ENCODE measurements around the gene HCRT.

HCRT gene

GRCh38 chr17:42182927-42183734 is 2.1 kb downstream of the HCRT start:
- Histone ChIP-seq H3K4me3 (ENCODE audit: low read length) (peak overlapping the region; percentile 92), H3K4me1 (ENCODE audit: control insufficient read depth, insufficient read depth, low read length) (peaks cover 9% of the 10 kb centered on the region), H3K36me3 (ENCODE audit: control insufficient read depth, insufficient read depth, low read length) (no peaks in the 10 kb centered on the region), H3K27ac (ENCODE audit: low read depth, low read length) (no peak overlapping the region), H3K27me3 (ENCODE audit: control insufficient read depth, insufficient read depth, low read length) (peaks cover 15% of the 10 kb centered on the region), H3K9ac (ENCODE audit: low read length) (no peak overlapping the region)

GRCh38 chr17:42181851-42182207 is 3.4 kb downstream of the HCRT start:
- Histone ChIP-seq H3K27me3 (ENCODE audit: control insufficient read depth, insufficient read depth, low read length) (peaks cover 15% of the 10 kb centered on the region), H3K4me1 (ENCODE audit: control insufficient read depth, insufficient read depth, low read length) (peaks cover 9% of the 10 kb centered on the region), H3K4me3 (ENCODE audit: low read length) (no peak overlapping the region)

GRCh38 chr17:42180922-42181850 is 4.1 kb downstream of the HCRT start, which contains the start of gene KCNH4:
Gene KCNH4, minus strand, starts transcription at chr17:42181142. Its CDS starts 197 bp downstream, at chr17:42180945.
- Histone ChIP-seq H3K27ac (ENCODE audit: low read depth, low read length) (no peak within 1 kb of the TSS), H3K9ac (ENCODE audit: low read length) (no peak within 1 kb of the TSS), H3K4me1 (ENCODE audit: control insufficient read depth, insufficient read depth, low read length) (peaks cover 9% of the 10 kb centered on the region), H3K36me3 (ENCODE audit: control insufficient read depth, insufficient read depth, low read length) (no peaks in the 10 kb centered on the region), H3K27me3 (ENCODE audit: control insufficient read depth, insufficient read depth, low read length) (peaks cover 15% of the 10 kb centered on the region), H3K4me3 (ENCODE audit: low read length) (peak within 1 kb of the TSS; percentile 17)

More at GRCh38 chr17:42181851-42182207, 3.4 kb downstream of the HCRT start:
- Histone ChIP-seq H3K9ac (ENCODE audit: low read length) (no peak overlapping the region), H3K27ac (ENCODE audit: low read depth, low read length) (no peak overlapping the region), H3K36me3 (ENCODE audit: control insufficient read depth, insufficient read depth, low read length) (no peaks in the 10 kb centered on the region)

DNA sequence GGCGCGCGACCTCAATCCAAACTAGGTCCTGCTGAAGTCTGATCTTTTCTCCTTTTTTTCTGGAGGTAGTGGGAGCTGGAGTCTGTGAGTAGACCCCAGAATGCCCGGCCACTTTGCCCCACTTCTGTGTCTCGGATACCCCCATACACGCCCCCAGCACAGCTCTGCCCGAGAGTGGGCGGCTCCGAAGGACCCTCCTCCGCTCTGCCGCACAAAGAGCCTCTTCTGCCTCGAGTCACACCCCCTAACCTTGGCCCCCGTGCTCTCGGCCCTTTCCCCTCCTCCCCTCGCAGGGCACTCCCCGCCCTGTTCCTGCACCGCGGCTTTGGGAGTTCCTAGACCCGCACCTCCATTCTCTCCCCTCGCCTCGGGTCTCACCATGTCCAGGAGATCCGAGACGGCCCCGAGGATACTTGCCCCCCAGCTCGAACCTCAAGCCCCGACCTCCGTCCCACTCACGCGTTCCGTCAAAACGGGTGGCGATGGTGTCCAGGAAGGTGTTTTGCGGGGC is 4.8 kb downstream of the HCRT start:
- H3K4me1 ChIP-seq (ENCODE audit: control insufficient read depth, insufficient read depth, low read length) = peaks cover 9% of the 10 kb centered on the region
- H3K27me3 ChIP-seq (ENCODE audit: control insufficient read depth, insufficient read depth, low read length) = peaks cover 15% of the 10 kb centered on the region
- no peaks in the 10 kb centered on the region for H3K36me3 ChIP-seq (ENCODE audit: control insufficient read depth, insufficient read depth, low read length)
- H3K4me3 ChIP-seq (ENCODE audit: low read length) = no peak overlapping the region
- no peak overlapping the region for H3K27ac ChIP-seq (ENCODE audit: low read depth, low read length)
- H3K9ac ChIP-seq (ENCODE audit: low read length) = no peak overlapping the region

- H3K36me3 ChIP-seq (ENCODE audit: control insufficient read depth, insufficient read depth, low read length) = no peaks in the 10 kb centered on the region
- no peak overlapping the region for H3K4me3 ChIP-seq (ENCODE audit: low read length)
- peaks cover 15% of the 10 kb centered on the region for H3K27me3 ChIP-seq (ENCODE audit: control insufficient read depth, insufficient read depth, low read length)
- H3K27ac ChIP-seq (ENCODE audit: low read depth, low read length) = no peak overlapping the region
- H3K9ac ChIP-seq (ENCODE audit: low read length) = no peak overlapping the region
- H3K4me1 ChIP-seq (ENCODE audit: control insufficient read depth, insufficient read depth, low read length) = peaks cover 9% of the 10 kb centered on the region
Observed at GRCh38 chr17:42179911-42180410, 5.3 kb downstream of the HCRT start.

- Histone ChIP-seq H3K36me3 (ENCODE audit: control insufficient read depth, insufficient read depth, low read length) (no peaks in the 10 kb centered on the region), H3K4me3 (ENCODE audit: low read length) (no peak overlapping the region), H3K27ac (ENCODE audit: low read depth, low read length) (no peak overlapping the region), H3K27me3 (ENCODE audit: control insufficient read depth, insufficient read depth, low read length) (peaks cover 15% of the 10 kb centered on the region), H3K9ac (ENCODE audit: low read length) (no peak overlapping the region), H3K4me1 (ENCODE audit: control insufficient read depth, insufficient read depth, low read length) (peaks cover 5% of the 10 kb centered on the region)
Observed at GRCh38 chr17:42179335-42179734, 5.9 kb downstream of the HCRT start.

GRCh38 chr17:42178817-42179216 is 6.4 kb downstream of the HCRT start:
- Histone ChIP-seq H3K27ac (ENCODE audit: low read depth, low read length) (no peak overlapping the region), H3K4me3 (ENCODE audit: low read length) (no peak overlapping the region), H3K9ac (ENCODE audit: low read length) (no peak overlapping the region), H3K27me3 (ENCODE audit: control insufficient read depth, insufficient read depth, low read length) (peaks cover 15% of the 10 kb centered on the region), H3K36me3 (ENCODE audit: control insufficient read depth, insufficient read depth, low read length) (no peaks in the 10 kb centered on the region), H3K4me1 (ENCODE audit: control insufficient read depth, insufficient read depth, low read length) (peaks cover 4% of the 10 kb centered on the region)

DNA sequence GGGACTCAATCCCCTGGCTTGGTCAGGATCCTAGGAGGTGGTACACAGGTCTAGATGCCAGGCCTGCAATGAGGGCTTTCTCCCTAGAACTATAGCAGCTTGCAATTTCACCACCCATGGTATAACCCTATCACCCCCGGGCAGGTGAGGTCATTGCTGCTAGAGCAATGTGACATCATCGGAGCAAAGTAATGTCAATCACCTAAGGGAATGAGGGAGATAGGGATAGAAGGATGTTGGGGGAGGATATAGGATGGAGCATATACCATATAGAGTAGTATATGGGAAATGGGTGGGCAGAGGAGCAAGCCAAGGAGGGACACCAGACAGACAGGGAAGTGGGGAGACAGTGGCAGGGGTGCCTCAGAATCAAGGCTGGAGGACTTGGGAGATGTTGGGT is 7.6 kb downstream of the HCRT start:
- no peak overlapping the region for H3K4me3 ChIP-seq (ENCODE audit: low read length)
- no peak overlapping the region for H3K9ac ChIP-seq (ENCODE audit: low read length)
- H3K27me3 ChIP-seq (ENCODE audit: control insufficient read depth, insufficient read depth, low read length) = peaks cover 15% of the 10 kb centered on the region
- no peaks in the 10 kb centered on the region for H3K4me1 ChIP-seq (ENCODE audit: control insufficient read depth, insufficient read depth, low read length)
- no peak overlapping the region for H3K27ac ChIP-seq (ENCODE audit: low read depth, low read length)
- no peaks in the 10 kb centered on the region for H3K36me3 ChIP-seq (ENCODE audit: control insufficient read depth, insufficient read depth, low read length)

DNA sequence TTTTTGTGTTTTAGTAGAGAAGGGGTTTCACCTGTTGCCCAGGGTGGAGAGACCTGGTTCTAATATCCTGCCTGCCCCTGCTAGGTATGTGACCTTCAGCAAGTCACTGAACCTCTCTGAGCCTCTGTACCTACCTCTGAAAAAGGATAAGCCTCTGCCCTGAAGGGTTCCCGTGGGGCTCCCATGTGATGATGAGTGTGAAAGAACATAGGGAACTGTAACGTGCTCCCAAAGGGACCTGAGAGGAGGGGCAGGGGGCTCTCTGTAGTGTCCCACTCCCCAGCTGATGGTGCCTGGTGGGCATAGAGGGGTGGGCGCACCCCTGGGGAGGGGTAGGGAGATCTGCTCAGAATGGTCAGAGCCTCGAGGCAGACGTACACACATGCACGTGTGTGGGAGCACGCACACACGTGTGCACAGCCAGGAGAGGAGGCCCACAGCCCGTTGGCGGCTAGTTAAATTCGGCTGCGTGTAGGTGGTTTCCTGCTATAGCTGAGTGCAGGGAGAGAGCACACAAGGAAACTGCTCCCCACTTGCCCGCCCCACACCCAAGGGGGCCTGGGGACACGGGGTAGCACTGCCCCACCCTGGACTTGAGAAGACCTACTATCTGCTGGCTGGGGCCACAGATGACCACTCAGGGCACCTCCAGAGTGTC is 11.0 kb downstream of the HCRT start:
- H3K27me3 ChIP-seq (ENCODE audit: control insufficient read depth, insufficient read depth, low read length) = peaks cover 2% of the 10 kb centered on the region

DNA sequence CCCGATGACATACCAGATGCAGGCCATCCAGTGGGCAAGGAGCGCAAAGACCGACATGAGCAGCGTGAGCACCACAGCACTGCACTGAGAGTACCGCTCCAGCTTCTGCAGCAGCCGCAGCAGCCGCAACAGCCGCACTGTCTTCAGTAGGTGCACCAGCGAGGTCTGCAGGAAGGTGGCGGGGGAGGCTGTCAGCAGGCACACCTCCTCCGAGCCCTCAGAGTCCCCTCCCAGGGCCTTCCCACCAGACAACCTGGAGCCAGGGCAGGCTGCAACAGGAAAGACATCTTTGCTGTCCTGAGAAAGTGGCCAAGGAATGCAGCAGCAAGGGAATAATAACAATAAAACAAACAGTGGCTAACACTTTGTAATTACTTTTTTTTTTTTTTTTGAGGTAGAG is 13.4 kb downstream of the HCRT start:
- no peak overlapping the region for H3K4me3 ChIP-seq (ENCODE audit: low read length)
- H3K9ac ChIP-seq (ENCODE audit: low read length) = no peak overlapping the region
- H3K27me3 ChIP-seq (ENCODE audit: control insufficient read depth, insufficient read depth, low read length) = no peaks in the 10 kb centered on the region
- no peaks in the 10 kb centered on the region for H3K4me1 ChIP-seq (ENCODE audit: control insufficient read depth, insufficient read depth, low read length)
- H3K36me3 ChIP-seq (ENCODE audit: control insufficient read depth, insufficient read depth, low read length) = no peaks in the 10 kb centered on the region
- H3K27ac ChIP-seq (ENCODE audit: low read depth, low read length) = no peak overlapping the region

More for the DNA sequence above, 11.0 kb downstream of the HCRT start:
- Histone ChIP-seq H3K27ac (ENCODE audit: low read depth, low read length) (no peak overlapping the region), H3K4me3 (ENCODE audit: low read length) (no peak overlapping the region), H3K36me3 (ENCODE audit: control insufficient read depth, insufficient read depth, low read length) (no peaks in the 10 kb centered on the region), H3K9ac (ENCODE audit: low read length) (no peak overlapping the region), H3K4me1 (ENCODE audit: control insufficient read depth, insufficient read depth, low read length) (no peaks in the 10 kb centered on the region)

DNA sequence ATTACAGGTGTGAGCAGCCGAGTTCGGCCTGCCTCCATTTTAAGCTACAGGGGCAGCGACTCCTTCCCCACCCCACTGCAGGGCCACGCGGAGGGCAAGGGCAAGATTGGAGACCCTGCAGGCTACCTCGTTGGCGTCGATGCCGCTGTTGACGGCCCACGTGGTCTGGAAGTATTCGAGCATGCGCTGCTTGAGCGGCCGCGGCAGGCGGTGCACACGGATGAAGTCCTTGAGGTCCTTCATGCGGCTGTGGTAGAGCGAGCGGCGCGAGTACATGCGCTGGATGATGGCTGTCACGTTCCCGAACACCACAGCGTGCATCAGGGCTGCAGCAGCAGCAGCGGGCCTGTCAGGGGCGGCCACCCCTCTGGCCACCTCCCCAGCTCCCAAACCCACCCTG is 15.9 kb downstream of the HCRT start:
- no peak overlapping the region for H3K4me3 ChIP-seq (ENCODE audit: low read length)
- no peaks in the 10 kb centered on the region for H3K36me3 ChIP-seq (ENCODE audit: control insufficient read depth, insufficient read depth, low read length)
- no peaks in the 10 kb centered on the region for H3K4me1 ChIP-seq (ENCODE audit: control insufficient read depth, insufficient read depth, low read length)
- no peaks in the 10 kb centered on the region for H3K27me3 ChIP-seq (ENCODE audit: control insufficient read depth, insufficient read depth, low read length)
- no peak overlapping the region for H3K27ac ChIP-seq (ENCODE audit: low read depth, low read length)
- no peak overlapping the region for H3K9ac ChIP-seq (ENCODE audit: low read length)

DNA sequence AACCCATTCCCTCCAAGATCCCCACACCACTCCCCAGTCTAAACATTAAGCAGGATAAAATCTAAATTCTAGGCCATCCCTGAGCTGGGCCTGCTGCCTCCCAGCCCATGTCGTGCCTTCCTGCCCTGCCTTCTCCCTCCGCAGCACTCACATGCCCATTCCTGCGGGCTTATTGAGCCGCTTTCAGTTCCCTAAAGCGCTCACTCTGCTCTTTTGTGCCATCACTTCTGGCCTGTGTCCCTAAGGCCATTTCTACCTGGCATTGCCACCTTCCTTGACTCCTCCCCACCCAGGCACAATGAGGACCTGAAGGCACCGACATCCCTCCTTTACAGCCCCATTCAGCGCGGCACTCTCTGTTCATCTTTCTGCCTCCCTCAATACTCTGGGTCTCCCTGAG is 17.4 kb downstream of the HCRT start:
- Histone ChIP-seq H3K9ac (ENCODE audit: low read length) (no peak overlapping the region), H3K4me3 (ENCODE audit: low read length) (no peak overlapping the region), H3K36me3 (ENCODE audit: control insufficient read depth, insufficient read depth, low read length) (no peaks in the 10 kb centered on the region), H3K27me3 (ENCODE audit: control insufficient read depth, insufficient read depth, low read length) (no peaks in the 10 kb centered on the region), H3K4me1 (ENCODE audit: control insufficient read depth, insufficient read depth, low read length) (no peaks in the 10 kb centered on the region), H3K27ac (ENCODE audit: low read depth, low read length) (no peak overlapping the region)
